Measurements from ENCODE around the gene PROB1. TPM values are rescaled to one million over a fixed set of nuclear protein-coding genes. Genes with fewer than 3 reads are reported as not detected.

PROB1 gene
- total RNA-seq, 1 donor from 2014 or later: 2.4 TPM

Other genes with a start within 250 kb of the PROB1 start
- gene SIL1, start 196.7 kb downstream of the PROB1 start, total RNA-seq (ENCODE audit: insufficient read depth, low replicate concordance): 48.9 TPM
- 250 TPM for gene MATR3, start 101.4 kb downstream of the PROB1 start, total RNA-seq (ENCODE audit: insufficient read depth, low replicate concordance)
- gene PAIP2, start 53.2 kb downstream of the PROB1 start, total RNA-seq (ENCODE audit: insufficient read depth, low replicate concordance): 80.4 TPM
- gene SLC23A1, start 11.8 kb downstream of the PROB1 start, total RNA-seq (ENCODE audit: insufficient read depth, low replicate concordance): not detected
- gene MZB1, start 5.2 kb downstream of the PROB1 start, total RNA-seq (ENCODE audit: insufficient read depth, low replicate concordance): 1.2 TPM
- gene SPATA24, start 9.0 kb upstream of the PROB1 start, total RNA-seq (ENCODE audit: insufficient read depth, low replicate concordance): 7.2 TPM
- gene DNAJC18, start 44.4 kb upstream of the PROB1 start, total RNA-seq (ENCODE audit: insufficient read depth, low replicate concordance): 21.2 TPM
- gene ECSCR, start 67.6 kb upstream of the PROB1 start, total RNA-seq (ENCODE audit: insufficient read depth, low replicate concordance): not detected
- 0.72 TPM for gene SMIM33, start 75.9 kb upstream of the PROB1 start, total RNA-seq (ENCODE audit: insufficient read depth, low replicate concordance)
- gene STING1, start 87.7 kb upstream of the PROB1 start, total RNA-seq (ENCODE audit: insufficient read depth, low replicate concordance): 26.2 TPM
- gene UBE2D2, start 166.2 kb upstream of the PROB1 start, total RNA-seq (ENCODE audit: insufficient read depth, low replicate concordance): 109 TPM